GM18499 (cell line): ENCODE results near the gene FKBP1A.

ENCODE experiments used
- ATAC-seq: cut with Tn5 transposase; IDR thresholded peaks from one replicate; pipeline ENCODE4 v1.9.1; 2021; ENCODE audit warnings: moderate number of reproducible peaks; ENCODE audit not compliant: insufficient read depth, unreplicated experiment

The FKBP1A gene

DNA sequence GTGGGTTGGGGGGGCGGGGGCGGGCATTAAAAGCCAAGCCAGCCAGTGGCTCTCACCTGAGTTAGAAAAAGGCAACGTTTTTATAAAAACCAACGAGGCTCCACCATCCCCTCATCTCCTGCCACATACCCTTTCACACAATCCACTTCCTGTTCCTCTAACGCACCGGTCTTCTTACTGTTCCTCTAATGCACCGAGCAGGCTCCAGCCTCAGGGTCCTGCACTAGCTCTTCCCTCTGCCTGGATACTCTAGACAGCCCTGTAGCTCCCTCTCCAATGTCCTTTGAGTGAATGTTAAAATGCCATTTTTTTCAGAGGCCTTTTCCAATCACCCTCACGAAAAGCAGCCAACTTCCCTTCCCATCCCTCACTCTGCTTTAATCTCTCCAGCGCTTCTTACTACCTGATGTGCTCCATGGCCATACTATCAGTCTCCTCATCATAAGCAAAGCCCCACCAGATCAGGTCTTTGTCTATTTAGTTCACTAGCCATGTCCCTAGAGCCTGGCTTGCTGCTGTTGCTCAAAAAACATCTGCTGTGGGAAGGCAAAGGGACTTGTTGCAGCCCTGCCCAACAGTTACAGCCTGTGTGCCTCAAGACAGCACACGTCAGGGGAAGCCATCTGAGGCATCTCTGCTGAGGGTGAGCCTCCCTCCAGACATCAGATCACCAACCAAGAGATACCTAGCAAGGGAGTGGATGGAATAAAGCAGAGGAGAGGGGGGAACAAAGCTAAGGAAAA lies 3.9 kb downstream of the FKBP1A start:
- ATAC-seq, result no peak

DNA sequence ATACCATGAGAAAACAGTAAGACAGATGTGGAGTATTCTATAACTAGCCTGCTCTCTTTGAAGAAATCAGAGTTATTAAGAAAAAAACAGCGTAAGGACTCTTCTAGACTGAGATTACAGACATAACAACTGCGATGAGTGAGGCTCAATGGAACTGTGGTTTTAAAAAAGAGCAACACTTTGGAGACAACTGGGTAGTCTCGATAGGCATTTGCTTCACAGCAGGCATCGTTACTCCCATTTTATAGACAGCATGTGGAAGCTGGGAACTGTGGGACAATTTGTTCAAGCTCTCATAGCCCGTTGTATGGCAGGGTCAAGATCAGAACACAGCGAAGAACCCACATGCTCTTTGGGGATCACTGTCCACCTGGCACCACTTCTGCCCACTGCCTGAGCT lies 4.6 kb downstream of the FKBP1A start:
- no peak for ATAC-seq

DNA sequence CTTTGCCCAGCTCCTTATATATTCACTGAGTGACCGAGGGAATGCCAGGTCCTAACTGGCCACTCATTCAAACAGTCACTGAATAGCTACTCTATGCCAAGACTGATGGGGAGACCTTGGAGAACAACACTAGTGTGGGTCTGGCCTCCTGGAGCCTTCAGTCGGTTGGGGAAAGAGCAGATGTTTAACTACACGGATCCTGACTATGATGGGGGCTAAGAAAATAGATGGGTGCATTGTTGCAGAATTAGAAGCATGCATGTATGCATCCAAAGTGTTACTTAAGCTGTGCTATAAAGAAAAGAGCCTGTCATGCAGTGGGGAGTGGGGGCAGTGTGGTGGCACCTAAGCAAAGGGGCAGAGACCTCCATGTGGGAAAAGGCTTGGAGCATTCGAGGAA lies 6.5 kb downstream of the FKBP1A start:
- ATAC-seq, result no peak

DNA sequence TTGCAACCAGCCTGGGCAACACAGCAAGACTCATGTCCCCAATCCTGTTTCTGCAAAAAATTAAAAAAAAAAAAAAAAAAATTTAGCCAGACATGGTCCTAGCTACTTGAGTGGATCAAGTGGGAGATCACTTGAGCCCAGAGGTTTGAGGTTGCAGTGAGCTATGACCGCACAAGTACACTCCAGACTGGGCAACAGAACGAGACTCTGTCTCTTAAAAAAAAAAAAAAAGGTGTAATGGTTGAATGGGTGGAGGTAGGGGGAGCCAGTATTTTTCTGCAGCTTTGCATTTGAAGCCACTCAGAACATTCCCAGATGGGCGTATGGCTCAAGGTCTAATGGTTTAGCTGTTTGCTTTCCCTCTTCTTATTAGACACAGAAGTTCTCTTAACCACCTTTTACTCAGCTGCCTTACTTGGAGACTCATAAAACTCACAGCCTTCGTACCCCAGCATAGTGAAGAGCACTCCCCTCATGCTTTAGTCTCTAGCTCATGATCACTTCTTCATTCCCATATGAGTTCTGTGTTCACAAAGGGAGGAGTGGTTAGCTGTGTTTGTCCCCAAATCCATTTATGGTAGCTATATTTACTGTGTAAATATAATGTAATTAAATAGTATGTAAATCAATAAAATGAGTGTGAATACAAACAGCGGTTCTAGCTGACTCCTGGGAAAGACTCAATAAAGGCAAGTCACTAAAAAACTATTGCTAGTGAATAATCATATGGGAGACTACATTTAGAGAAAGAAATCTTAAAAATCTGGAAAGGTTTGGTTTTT lies 9.0 kb downstream of the FKBP1A start:
- ATAC-seq, result no peak

DNA sequence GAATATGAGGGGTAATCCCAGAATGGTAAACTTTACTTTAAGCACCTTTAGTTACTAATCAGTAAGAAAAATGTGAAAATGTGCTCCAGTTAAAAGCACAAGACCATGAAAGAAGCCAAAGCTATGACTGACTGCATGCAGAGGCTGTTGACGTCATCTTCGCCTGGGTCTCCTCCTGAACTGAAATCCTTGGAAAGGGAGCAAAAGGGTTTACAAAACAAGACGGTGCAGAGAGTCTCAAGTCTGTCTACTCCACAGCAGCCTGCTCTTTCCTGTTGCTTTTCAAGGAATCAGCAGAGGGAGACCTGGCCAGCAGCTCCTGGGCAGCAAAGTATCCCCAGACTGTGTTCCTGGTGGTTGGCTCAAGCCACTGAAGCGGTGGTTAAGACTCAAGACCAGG lies 10.2 kb downstream of the FKBP1A start:
- no peak for ATAC-seq

DNA sequence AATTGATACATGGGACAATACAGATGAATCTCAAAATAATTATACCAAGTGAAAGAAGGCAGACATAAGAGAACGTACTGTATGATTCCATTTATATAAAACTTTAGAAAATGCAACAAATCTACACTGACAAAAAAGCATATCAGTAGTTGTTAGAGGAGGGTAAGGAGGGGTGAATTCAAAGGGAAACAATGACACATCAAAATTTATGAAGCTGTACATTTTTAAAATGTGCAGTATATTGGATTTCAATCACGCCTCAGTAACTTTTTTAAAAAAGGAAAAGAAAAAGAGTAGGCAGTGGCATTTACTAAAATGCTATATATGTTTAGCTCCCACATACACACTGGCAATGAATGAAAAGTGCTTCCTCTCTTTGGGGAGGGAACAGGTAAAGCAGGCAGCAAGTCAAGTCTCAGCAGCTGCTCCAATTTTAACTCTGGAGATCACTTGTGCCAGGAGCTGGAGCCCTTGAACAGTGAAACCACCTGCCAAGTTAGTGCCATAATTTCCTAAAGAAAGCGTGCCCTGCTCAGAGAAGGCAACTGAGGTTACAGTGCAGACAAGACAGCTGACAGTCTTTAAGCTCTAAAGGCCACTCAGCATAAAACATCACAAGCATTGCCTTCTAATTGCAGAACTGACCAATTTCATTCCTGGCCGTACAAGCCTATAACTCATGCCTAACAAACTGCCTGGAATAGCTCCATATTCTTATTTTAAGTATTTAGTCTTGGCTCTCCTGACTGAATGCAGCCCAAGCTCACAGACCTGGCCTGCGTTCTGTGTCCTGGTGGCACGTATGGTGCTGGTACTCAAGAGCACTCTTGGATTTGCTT lies 10.9 kb downstream of the FKBP1A start:
- ATAC-seq, result no peak

DNA sequence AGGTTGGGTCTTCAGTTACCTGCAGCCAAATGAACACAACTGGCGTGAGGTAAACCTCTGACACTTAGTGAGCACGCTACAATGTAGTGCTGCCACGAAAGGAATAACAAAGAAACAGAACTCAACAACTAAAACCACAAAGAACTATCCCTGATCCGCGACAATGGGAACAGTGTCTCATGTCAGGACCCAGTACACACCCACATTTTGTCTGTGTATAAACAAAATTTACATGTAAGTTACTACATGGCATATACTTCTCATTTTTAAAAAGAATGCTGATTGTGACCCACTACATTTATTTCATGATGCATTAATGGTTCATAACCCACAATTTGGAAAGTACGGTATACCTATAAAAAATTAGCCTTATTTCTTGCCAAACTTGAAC lies 14.1 kb downstream of the FKBP1A start:
- no peak for ATAC-seq

DNA sequence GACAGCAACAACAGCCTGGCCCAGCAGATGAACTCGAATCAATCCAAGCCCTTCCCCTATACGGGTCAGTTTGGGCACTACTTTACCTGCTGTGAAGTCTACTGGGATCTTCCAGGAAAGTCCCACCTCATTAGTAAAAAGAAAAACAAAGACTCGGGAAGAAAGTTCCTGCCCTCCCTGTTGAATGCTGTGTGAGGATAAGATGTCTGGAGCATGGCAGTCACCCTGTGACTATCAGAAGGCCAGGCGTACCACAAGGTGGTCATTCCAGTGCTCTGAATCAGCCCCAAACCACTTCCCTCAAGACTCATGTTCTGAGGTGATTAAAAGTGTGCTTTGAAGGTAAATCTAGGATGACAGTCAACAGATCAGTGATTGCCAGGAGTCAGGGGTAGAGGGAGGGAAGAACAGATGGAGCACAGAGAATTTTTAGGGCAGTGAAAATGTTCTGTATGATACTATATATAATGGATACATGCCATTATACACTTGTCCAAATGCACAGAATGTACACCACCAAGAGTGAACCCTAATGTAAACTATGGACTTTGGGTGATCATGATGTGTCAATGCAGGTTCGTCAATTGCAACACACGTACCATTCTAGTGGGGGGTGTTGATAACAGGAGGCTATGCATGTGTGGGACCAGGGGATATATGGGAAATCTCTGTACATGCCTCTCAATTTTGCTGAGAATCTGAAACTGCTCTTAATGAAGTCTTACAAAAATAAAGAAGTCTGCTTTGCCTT lies 14.7 kb downstream of the FKBP1A start:
- no peak for ATAC-seq

DNA sequence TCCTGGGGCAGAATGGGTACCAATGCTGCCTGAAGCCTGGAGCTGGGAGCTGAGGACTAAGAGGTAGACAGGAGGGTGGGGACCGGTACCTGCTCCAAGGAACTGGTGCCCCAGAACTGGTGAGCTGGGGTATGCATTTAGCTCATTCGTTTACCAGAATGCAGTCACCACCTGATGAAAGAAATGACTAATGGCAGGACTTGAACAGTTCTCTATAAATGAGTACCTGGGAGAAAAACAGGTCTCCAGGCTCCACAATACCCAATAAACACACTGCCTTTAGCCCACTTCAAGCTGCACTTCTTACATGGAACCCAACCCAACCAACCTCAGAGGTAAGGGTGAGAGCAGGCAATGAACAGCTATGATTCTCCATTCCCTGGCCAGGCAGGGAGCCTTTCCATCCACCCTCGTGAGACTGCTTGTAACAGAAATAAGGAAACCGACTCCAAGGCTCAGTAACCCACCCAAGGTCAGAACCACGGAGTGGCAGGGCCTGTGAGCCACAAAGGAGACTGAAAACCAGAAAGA lies 15.4 kb downstream of the FKBP1A start:
- no peak for ATAC-seq

DNA sequence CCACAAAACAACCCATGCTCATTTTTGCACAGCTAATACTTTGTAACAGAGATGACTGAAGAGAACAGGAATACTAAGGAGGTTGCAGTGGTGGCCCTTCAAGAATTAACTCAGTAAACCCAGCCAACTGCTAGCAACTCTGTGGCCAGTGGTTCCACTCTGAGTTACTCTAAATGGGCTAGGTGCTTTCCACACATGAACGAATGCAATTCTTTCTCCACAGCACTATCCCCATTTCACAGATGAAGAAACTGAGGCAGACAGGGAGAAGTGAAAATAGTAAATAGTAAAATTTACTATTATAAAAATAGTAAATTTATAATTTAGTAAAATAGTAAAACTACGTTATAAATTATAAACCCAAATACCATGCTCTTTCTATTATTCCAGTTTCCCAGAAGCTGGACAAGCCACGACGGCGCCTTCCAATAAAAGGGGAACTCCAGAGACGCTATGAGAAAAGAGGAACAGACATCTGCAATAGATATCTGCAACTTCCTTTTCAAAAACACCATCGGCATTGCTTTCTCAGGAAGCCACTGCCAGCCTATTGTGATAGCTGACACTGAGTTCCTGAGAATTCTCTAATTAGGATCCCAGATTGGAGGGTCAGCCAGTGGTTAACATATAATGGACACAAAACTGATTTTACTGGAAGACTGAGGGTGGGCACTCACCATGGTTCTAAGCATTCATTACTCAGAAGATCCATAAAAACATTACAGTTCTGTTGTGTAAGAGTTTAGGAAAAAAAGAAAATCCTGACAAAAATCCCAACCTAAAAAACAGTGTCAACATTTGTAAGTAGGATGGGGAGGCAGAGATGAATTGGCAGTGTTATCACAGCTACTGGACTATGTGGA lies 16.2 kb downstream of the FKBP1A start:
- ATAC-seq, result no peak

DNA sequence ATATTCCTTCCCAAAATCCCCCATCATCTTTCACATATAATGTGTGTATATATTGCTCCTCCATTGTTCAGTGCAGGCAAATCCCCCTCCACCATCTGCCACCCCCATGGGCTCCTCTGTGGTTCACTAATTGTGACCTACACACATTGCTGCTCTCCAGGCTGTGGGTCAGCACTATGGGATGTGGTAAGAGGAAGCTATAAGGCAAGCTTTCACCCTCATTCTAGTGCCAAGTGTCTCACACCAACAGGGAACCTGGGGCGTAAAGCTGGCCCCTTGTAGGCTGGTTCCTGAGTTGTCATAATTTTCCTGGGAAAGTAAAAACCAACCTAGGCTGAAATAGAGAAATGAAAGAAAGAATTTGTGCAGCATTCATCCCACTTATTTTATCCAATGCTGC lies 16.8 kb downstream of the FKBP1A start:
- ATAC-seq, result no peak

DNA sequence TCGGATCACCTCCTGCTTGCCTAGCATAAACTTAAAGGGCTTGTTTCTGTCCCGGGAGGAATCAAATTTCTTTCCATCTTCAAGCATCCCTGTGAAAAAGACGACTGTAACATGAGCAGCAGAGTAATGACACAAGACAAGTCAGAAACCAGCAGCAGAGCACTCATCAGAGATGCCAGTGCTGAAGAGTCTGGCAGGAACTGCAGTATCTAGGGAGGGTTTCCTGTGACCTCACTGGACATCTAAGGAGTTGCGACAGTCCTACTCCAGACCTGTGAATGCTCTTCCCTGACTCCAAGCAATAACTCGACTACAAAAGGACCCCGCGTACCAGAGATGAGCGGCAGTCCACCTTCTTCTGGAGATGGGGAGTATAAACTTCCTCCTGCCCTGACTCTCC lies 17.3 kb downstream of the FKBP1A start:
- ATAC-seq, result no peak

DNA sequence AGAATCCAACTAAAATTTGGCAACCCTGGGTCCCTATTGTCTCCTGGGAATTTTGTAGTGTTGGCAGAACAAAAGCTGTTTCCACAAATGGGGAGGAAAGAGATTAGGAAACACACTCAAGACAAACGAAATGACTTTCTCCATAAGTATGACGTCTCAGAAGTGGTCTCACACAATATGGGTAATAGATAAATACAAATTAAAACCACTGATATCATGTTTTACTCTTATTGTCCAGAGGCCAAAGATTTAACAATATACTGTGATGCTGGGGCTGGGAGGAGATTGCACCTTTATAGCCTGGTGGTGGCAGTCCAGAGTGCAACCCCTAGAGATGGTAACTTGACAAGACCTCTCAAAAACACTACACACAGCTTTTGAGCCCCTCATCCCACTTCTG lies 18.6 kb downstream of the FKBP1A start:
- ATAC-seq, result no peak

DNA sequence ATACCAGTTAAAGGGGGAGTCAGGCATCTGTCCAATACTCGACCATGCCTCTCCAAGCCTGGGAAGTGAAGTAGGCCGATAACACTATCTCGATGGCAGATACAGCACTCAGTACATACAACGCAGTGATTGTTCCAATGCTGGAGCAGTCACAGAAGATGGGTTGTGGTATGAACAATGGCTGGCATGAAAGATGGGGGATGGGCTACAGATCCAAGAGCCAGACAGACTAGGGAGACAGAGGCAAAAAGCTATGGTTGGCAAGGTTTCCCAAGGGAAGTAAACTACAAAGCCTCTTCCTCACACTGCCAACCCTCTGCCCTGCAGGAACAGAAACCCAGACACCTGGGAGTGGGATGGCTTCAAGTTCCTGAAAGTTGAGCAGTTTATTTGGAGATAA lies 19.2 kb downstream of the FKBP1A start:
- ATAC-seq, result no peak

DNA sequence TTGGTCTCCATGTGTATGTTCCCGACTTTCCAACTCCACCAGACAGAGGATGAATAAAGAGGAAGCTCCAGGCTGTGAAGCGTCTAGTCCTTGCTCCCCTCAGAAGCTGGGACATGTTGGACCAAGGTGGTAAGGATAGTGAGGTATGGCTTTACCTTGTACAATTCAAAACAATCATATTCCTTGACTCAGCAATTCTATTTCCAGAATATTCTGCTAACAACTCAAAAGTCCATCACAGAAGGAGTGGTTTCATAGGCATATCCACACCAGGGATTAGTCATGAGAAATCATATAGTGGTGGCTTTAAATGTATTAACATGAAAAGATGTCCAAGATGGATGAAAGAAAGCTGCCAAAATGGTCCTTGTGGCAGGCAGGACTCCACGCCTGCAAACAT lies 19.8 kb downstream of the FKBP1A start:
- no peak for ATAC-seq

DNA sequence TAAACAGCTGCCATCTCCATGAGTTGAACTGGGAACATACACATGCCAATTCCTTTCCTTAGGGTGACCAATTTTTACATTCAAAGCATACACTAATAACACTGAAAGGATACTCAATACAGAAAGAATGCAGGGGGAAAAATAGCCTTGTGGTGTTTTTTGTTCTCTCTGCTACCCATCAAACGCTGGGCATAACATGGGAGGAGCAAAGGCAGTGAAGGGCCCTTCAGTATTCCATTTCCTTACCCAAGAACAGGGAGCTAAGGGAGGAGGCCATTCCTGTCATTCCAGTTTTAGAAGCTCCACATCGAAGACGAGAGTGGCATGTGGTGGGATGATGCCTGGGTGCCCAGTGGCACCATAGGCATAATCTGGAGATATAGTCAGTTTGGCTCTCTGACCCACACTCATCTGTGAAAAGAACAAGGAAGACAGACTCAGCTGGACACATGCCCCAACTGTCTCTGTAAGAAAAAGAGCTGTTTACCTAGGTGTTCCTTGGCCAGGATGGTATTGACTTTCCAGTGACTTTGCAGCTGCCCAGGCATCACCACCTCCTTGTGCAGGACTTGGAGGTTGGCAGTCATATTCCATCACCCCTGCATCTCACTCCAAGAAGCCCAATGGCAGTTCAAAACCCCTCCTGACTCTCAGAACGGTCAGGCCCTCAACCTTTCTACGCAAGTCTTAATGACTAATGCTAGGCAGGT lies 20.9 kb downstream of the FKBP1A start:
- no peak for ATAC-seq

DNA sequence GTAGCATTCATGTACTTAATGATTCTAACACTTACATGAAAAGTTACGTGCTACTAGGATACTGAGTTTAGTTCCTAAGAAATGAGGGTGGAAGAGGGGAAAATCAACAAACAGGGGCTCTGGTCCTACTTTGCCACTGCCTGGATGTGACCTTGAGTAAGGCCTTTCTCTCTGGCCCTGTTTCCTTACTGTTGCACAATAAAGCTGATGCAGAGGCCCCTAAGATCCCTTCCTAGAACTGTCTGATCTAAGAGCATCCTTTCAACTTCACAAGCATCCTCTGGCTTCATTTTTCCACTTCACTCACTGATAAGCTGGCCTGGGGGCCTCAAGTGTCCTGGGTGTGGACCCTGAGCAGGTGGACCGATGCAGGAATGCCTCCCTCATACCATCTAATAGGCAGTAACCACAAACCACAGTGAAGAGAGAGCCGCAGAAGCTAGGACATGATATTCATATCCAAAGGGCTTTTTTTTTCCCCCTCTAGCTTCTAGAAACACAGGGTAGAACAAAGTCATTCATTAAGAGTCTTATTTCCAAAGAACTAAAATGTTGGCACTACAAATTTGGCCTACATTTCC lies 21.6 kb downstream of the FKBP1A start:
- ATAC-seq, result no peak

DNA sequence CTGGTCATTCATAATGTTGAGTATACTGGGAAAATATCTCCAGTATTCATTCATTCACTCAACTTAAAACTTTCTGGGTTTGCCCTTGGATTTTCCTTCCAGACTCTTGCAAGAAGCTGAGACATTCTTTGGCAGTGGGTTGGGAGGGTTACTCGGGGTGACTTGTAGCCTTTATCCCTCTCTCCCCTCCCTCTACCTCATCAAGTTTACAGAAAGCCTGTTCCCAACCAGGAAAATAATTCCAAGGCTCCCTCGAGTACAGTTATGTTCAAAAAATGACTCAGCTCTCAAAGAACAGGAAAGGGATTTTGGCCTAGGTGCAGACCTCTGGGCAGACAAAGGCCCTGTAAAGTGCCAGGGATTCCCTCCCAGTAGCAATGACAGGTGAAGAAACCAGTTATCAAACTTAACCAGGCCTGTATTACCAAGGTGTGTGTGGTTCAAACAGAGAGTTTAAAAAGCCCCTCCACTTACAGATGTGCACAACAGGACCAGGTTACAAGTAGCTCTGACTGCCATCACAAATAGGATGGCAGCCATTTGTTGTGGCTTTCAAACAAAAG lies 22.2 kb downstream of the FKBP1A start:
- ATAC-seq, result no peak
